HL-60 (cell line): ENCODE results near the gene SMIM44.

Experiments used
- DNase-seq, 2 experiments: peaks; one replicate each; pipeline ENCODE4 v3.0.0-alpha.2; 2010 to 2020; ENCODE audit warnings: low read depth in 1 of 2, low spot score in 1 of 2
- H3K27ac ChIP-seq: fragments of 250-450 bp; sonication (Bioruptor Pico); replicated peaks from 2 replicates; pipeline ENCODE4 v1.5.1; 2020; ENCODE audit warnings: mild to moderate bottlenecking, moderate library complexity
- H3K27me3 ChIP-seq: fragments of 250-450 bp; sonication (Bioruptor Pico); 2 replicates; pipeline ENCODE4 v1.5.1; 2021; ENCODE audit warnings: mild to moderate bottlenecking, moderate library complexity; ENCODE audit not compliant: insufficient read depth, poor library complexity, severe bottlenecking
- H3K4me3 ChIP-seq: replicated peaks from 2 replicates; pipeline ENCODE4 v1.5.1; 2011; ENCODE audit warnings: mild to moderate bottlenecking, control low read depth, low read length; ENCODE audit not compliant: insufficient read depth
- CTCF ChIP-seq: IDR thresholded peaks from one replicate; pipeline ENCODE4 v1.5.1; 2011; ENCODE audit warnings: low read length, control low read depth, inconsistent platforms; ENCODE audit not compliant: insufficient read depth
- GABPA ChIP-seq: IDR thresholded peaks from 2 replicates; pipeline ENCODE4 v1.6.1; 2012; ENCODE audit warnings: low read depth
- POLR2AphosphoS5 ChIP-seq: IDR thresholded peaks from 2 replicates; pipeline ENCODE4 v1.6.1; 2012; ENCODE audit warnings: low read depth
- REST ChIP-seq: IDR thresholded peaks from 2 replicates; pipeline ENCODE4 v1.6.1; 2012; ENCODE audit warnings: low read depth; ENCODE audit not compliant: insufficient replicate concordance
- SPI1 ChIP-seq: IDR thresholded peaks from 2 replicates; pipeline ENCODE4 v1.6.1; 2012; ENCODE audit warnings: low read depth, mild to moderate bottlenecking, borderline replicate concordance

The SMIM44 gene

GRCh38 chr19:3518255-3518654, 35.0 kb upstream of the SMIM44 start:
- Histone ChIP-seq H3K27me3 (no peaks in the 10 kb centered on the region), H3K27ac (no peak overlapping the region), H3K4me3 (no peak overlapping the region)
- TF ChIP-seq CTCF: no peak
- no peak for TF ChIP-seq SPI1
- TF ChIP-seq GABPA: no peak
- no peak for TF ChIP-seq REST
- no peak for TF ChIP-seq POLR2AphosphoS5
- no peak for DNase-seq

DNA sequence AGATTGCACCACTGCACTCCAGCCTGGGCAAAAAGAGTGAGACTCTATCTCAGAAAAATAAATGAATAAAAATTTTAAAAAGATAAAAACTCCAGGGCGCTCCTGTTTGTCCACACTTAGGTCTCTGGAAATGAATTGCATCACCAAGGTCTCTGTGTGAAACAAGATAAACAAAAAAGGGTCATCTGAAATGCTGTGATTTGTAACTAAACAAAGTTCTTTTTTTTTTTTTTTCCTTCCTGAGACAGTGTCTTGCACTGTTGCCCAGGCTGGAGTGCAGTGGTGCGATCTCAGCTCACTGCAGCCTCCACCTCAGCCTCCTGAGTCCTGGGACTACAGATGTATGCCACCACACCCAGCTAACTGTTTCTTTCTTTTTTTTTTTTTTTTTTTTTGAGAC, 34.4 kb upstream of the SMIM44 start:
- no peak for DNase-seq
- Histone ChIP-seq H3K4me3 (no peak overlapping the region), H3K27me3 (no peaks in the 10 kb centered on the region), H3K27ac (no peak overlapping the region)
- TF ChIP-seq GABPA (no peak), SPI1 (no peak), POLR2AphosphoS5 (no peak), REST (no peak), CTCF (no peak)

- H3K27me3 ChIP-seq: no peaks in the 10 kb centered on the region
- H3K27ac ChIP-seq: no peak overlapping the region
- H3K4me3 ChIP-seq: no peak overlapping the region
- DNase-seq: no peak
- TF ChIP-seq REST (no peak), GABPA (no peak), SPI1 (no peak), CTCF (no peak), POLR2AphosphoS5 (no peak)
Measured at GRCh38 chr19:3516675-3517207, 33.5 kb upstream of the SMIM44 start.
